Measurements from ENCODE around the gene FGG. TPM values are rescaled to one million over a fixed set of nuclear protein-coding genes. Genes with fewer than 3 reads are reported as not detected.

The FGG gene
- total and polyA plus RNA-seq, 4 donors = 0.87 to 2.0 TPM; not detected in 2

DNA sequence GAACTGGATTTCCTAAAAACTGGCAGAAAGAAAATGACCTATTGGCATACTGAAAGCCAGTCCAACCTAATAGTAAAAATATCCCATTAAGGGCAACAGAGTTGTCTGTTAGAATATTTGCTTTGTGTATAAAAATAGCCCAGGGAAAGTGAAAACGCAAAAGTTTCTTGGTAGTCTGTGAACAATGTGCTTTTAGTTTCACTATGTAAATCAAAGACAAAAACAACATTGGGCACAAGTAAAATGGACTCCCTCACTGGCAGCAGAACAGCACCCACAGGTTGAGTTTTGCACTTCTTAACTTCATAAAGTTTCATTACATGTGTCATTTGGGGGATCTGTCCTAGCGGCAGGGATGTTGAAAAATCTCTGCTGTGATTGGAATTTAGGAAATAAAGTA lies 4.3 kb upstream of the FGG start:
- H3K4me1 ChIP-seq (ENCODE audit: control insufficient read depth in 1 of 2, insufficient read depth in 2 of 2, low read length in 2 of 2) = peaks cover 0 to 1% of the 10 kb centered on the region in 2 donors
- 13 to 19% methylated on average over 2 of the region's 2 CpGs for WGBS, 2 donors
- peaks cover 0 to 3% of the 10 kb centered on the region in 2 donors for H3K27me3 ChIP-seq (ENCODE audit: control insufficient read depth in 1 of 2, insufficient read depth in 2 of 2, low read length in 1 of 2)
- H3K27ac ChIP-seq (ENCODE audit: low read depth in 1 of 2, low read length in 2 of 2) = no peak overlapping the region
- H3K9me3 ChIP-seq (ENCODE audit: control insufficient read depth, low read length) = no peaks in the 10 kb centered on the region
- ATAC-seq (ENCODE audit: low FRiP score) (no peak), DNase-seq (no peak)
- no peak overlapping the region for H3K4me3 ChIP-seq (ENCODE audit: low read length in 2 of 2)
- intact Hi-C loops (cut with DNase I) = no loop called here
- no peaks in the 10 kb centered on the region for H3K36me3 ChIP-seq (ENCODE audit: control insufficient read depth in 1 of 2, insufficient read depth in 2 of 2, low read length in 1 of 2)

DNA sequence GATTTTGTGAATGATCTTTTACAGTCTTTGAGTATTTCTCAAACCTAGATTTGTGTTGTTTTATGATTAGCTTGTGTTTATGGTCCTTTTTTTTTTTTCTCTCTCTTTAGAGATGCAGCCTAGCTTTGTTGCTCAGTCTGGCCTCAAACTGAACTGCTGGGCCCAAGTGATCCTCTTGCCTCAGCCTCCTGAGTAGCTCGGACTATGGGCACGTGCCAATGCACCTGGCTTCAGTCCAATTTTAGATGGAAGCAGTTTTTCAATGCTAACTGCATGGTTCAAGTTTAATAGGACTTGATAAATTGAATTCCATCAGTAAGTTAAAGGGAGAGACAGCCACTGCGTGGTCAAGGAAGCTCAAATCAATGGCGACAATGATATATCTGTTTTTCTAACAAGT lies 3.8 kb upstream of the FGG start:
- 27 to 38% methylated on average over 4 of the region's 4 CpGs for WGBS, 2 donors
- Histone ChIP-seq H3K9me3 (ENCODE audit: control insufficient read depth, low read length) (no peaks in the 10 kb centered on the region), H3K4me1 (ENCODE audit: control insufficient read depth in 1 of 2, insufficient read depth in 2 of 2, low read length in 2 of 2) (peaks cover 0 to 1% of the 10 kb centered on the region in 2 donors), H3K4me3 (ENCODE audit: low read length in 2 of 2) (no peak overlapping the region), H3K27ac (ENCODE audit: low read depth in 1 of 2, low read length in 2 of 2) (no peak overlapping the region), H3K36me3 (ENCODE audit: control insufficient read depth in 1 of 2, insufficient read depth in 2 of 2, low read length in 1 of 2) (no peaks in the 10 kb centered on the region), H3K27me3 (ENCODE audit: control insufficient read depth in 1 of 2, insufficient read depth in 2 of 2, low read length in 1 of 2) (peaks cover 0 to 3% of the 10 kb centered on the region in 2 donors)
- intact Hi-C loops (cut with DNase I) = no loop called here
- ATAC-seq (ENCODE audit: low FRiP score) = no peak
- no peak for DNase-seq

DNA sequence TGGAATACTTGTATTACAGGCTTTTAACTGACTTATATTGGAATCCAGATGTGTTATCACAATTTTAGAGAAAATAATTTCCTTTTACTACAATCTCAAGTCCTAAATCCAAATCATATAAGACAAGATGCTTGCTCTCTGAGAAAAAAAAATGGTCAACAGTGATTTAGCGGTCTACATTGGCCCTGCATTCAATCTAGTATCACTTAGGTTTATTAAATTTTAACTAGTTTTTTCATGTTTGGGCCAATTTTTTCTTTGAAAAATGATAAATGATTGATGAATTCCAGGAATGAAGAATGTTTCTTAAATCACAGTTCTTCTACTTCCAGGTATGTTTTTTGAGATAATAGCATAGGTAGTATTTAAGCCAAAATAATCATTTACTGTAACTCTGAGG lies 2.8 kb upstream of the FGG start:
- intact Hi-C loops (cut with DNase I) = no loop called here
- peaks cover 0 to 1% of the 10 kb centered on the region in 2 donors for H3K4me1 ChIP-seq (ENCODE audit: control insufficient read depth in 1 of 2, insufficient read depth in 2 of 2, low read length in 2 of 2)

DNA sequence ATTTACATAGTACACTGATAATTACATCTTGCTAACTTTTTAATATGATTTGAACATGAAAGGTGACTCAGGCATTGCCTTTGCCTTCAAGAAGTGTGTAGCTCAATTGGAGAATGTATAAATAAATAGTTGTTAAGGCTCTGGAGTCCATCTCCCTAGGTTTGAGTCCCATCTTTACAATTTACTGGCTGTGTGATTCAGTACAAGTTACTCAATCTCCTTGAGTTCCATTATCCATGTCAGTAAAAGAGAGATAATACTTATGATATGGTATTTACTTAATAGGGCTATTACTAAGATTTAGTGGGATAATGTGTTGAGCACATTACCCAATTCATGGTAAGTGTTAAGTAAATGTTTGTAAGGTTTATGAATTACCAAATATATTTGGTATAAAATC lies 1.9 kb upstream of the FGG start:
- no peaks in the 10 kb centered on the region for H3K9me3 ChIP-seq (ENCODE audit: control insufficient read depth, low read length)
- intact Hi-C loops (cut with DNase I) = no loop called here
- peaks cover 0 to 3% of the 10 kb centered on the region in 2 donors for H3K27me3 ChIP-seq (ENCODE audit: control insufficient read depth in 1 of 2, insufficient read depth in 2 of 2, low read length in 1 of 2)
- DNase-seq (no peak), ATAC-seq (ENCODE audit: low FRiP score) (no peak)
- H3K36me3 ChIP-seq (ENCODE audit: control insufficient read depth in 1 of 2, insufficient read depth in 2 of 2, low read length in 1 of 2) = no peaks in the 10 kb centered on the region
- H3K4me1 ChIP-seq (ENCODE audit: control insufficient read depth in 1 of 2, insufficient read depth in 2 of 2, low read length in 2 of 2) = peaks cover 0 to 1% of the 10 kb centered on the region in 2 donors
- no peak overlapping the region for H3K27ac ChIP-seq (ENCODE audit: low read depth in 1 of 2, low read length in 2 of 2)
- no peak overlapping the region for H3K4me3 ChIP-seq (ENCODE audit: low read length in 2 of 2)

More for the DNA sequence above, 2.8 kb upstream of the FGG start:
- H3K4me3 ChIP-seq (ENCODE audit: low read length in 2 of 2) = no peak overlapping the region
- 95 to 100% methylated on average over 1 of the region's 1 CpG for WGBS, 2 donors
- ATAC-seq (ENCODE audit: low FRiP score) (no peak), DNase-seq (no peak)
- peaks cover 0 to 3% of the 10 kb centered on the region in 2 donors for H3K27me3 ChIP-seq (ENCODE audit: control insufficient read depth in 1 of 2, insufficient read depth in 2 of 2, low read length in 1 of 2)
- H3K9me3 ChIP-seq (ENCODE audit: control insufficient read depth, low read length) = no peaks in the 10 kb centered on the region
- no peaks in the 10 kb centered on the region for H3K36me3 ChIP-seq (ENCODE audit: control insufficient read depth in 1 of 2, insufficient read depth in 2 of 2, low read length in 1 of 2)
- no peak overlapping the region for H3K27ac ChIP-seq (ENCODE audit: low read depth in 1 of 2, low read length in 2 of 2)

DNA sequence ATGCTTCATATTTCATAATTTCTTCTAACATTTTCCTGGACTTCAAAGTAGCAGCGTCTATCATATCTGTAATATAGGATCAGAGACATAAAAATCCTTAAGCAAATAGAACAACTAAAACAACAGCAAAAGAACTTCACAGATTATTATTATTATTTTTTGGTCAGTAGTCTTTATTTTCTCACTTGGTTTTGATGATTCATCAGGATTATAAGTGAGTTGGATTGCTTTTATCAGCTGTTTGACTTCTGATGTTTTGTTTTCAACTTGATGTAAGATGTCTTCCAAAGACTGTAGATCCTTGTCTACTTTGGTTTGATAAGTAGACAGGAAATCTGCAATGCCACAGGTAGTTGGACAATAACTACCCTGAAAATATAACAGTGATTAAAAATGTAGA lies 623 bp downstream of the FGG start:
- no peak overlapping the region for H3K27ac ChIP-seq (ENCODE audit: low read depth in 1 of 2, low read length in 2 of 2)
- intact Hi-C loops (cut with DNase I) = no loop called here
- WGBS, 2 donors = 72 to 85% methylated on average over 1 of the region's 1 CpG

DNA sequence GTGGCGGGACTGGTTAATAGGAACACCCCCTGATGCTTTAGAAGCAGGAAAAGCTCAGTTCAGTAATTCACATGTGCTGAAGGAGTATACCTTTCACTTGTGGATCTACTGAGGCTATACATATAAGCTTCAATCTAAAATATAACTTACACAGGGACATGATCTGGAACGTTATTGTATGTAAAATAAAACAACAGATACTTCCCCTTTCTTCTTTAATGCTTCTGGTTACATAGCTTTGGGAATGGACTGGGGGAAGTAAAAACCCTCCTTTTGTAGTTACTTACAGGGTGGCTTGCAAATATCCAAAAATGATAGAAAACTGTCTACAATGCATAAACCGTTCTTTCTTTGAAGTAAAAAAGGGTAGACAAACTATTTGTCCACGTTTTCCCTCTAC lies 1.9 kb downstream of the FGG start:
- intact Hi-C loops (cut with DNase I) = no loop called here
- WGBS, 2 donors = 67 to 68% methylated on average over 4 of the region's 4 CpGs
- DNase-seq (no peak), ATAC-seq (ENCODE audit: low FRiP score) (no peak)
- H3K9me3 ChIP-seq (ENCODE audit: control insufficient read depth, low read length) = no peaks in the 10 kb centered on the region
- no peak overlapping the region for H3K27ac ChIP-seq (ENCODE audit: low read depth in 1 of 2, low read length in 2 of 2)
- peaks cover 0 to 3% of the 10 kb centered on the region in 2 donors for H3K27me3 ChIP-seq (ENCODE audit: control insufficient read depth in 1 of 2, insufficient read depth in 2 of 2, low read length in 1 of 2)
- no peak overlapping the region for H3K4me3 ChIP-seq (ENCODE audit: low read length in 2 of 2)
- peaks cover 0 to 1% of the 10 kb centered on the region in 2 donors for H3K4me1 ChIP-seq (ENCODE audit: control insufficient read depth in 1 of 2, insufficient read depth in 2 of 2, low read length in 2 of 2)
- H3K36me3 ChIP-seq (ENCODE audit: control insufficient read depth in 1 of 2, insufficient read depth in 2 of 2, low read length in 1 of 2) = no peaks in the 10 kb centered on the region

More for the DNA sequence above, 623 bp downstream of the FGG start:
- peaks cover 0 to 1% of the 10 kb centered on the region in 2 donors for H3K4me1 ChIP-seq (ENCODE audit: control insufficient read depth in 1 of 2, insufficient read depth in 2 of 2, low read length in 2 of 2)
- peaks cover 0 to 3% of the 10 kb centered on the region in 2 donors for H3K27me3 ChIP-seq (ENCODE audit: control insufficient read depth in 1 of 2, insufficient read depth in 2 of 2, low read length in 1 of 2)
- no peak overlapping the region for H3K4me3 ChIP-seq (ENCODE audit: low read length in 2 of 2)
- no peaks in the 10 kb centered on the region for H3K9me3 ChIP-seq (ENCODE audit: control insufficient read depth, low read length)
- no peaks in the 10 kb centered on the region for H3K36me3 ChIP-seq (ENCODE audit: control insufficient read depth in 1 of 2, insufficient read depth in 2 of 2, low read length in 1 of 2)
- no peak for ATAC-seq (ENCODE audit: low FRiP score)
- DNase-seq = no peak

DNA sequence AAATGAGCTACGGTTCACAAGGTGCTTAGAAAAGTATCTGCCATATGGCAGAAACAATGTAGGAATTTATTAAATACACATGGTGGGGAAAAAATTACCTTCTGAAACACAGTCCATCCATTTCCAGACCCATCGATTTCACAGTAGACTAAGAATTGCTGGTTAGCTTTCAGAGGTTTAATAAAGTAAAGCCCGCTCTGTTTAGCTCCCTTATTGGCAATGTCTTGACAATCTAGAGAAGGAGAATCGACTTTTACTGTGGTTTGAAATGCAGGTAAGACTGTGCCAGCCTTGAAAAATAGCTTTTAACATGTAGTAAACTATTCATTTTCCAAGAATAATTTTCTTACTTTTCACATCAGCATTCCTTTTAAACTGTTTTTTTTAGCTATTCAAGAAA lies 2.9 kb downstream of the FGG start:
- no peak for DNase-seq
- 42 to 51% methylated on average over 4 of the region's 4 CpGs for WGBS, 2 donors
- intact Hi-C loops (cut with DNase I) = no loop called here
- Histone ChIP-seq H3K4me3 (ENCODE audit: low read length in 2 of 2) (no peak overlapping the region), H3K36me3 (ENCODE audit: control insufficient read depth in 1 of 2, insufficient read depth in 2 of 2, low read length in 1 of 2) (no peaks in the 10 kb centered on the region), H3K27me3 (ENCODE audit: control insufficient read depth in 1 of 2, insufficient read depth in 2 of 2, low read length in 1 of 2) (peaks cover 0 to 3% of the 10 kb centered on the region in 2 donors), H3K4me1 (ENCODE audit: control insufficient read depth in 1 of 2, insufficient read depth in 2 of 2, low read length in 2 of 2) (peaks cover 0 to 1% of the 10 kb centered on the region in 2 donors), H3K27ac (ENCODE audit: low read depth in 1 of 2, low read length in 2 of 2) (no peak overlapping the region), H3K9me3 (ENCODE audit: control insufficient read depth, low read length) (no peaks in the 10 kb centered on the region)
- ATAC-seq (ENCODE audit: low FRiP score) = no peak

DNA sequence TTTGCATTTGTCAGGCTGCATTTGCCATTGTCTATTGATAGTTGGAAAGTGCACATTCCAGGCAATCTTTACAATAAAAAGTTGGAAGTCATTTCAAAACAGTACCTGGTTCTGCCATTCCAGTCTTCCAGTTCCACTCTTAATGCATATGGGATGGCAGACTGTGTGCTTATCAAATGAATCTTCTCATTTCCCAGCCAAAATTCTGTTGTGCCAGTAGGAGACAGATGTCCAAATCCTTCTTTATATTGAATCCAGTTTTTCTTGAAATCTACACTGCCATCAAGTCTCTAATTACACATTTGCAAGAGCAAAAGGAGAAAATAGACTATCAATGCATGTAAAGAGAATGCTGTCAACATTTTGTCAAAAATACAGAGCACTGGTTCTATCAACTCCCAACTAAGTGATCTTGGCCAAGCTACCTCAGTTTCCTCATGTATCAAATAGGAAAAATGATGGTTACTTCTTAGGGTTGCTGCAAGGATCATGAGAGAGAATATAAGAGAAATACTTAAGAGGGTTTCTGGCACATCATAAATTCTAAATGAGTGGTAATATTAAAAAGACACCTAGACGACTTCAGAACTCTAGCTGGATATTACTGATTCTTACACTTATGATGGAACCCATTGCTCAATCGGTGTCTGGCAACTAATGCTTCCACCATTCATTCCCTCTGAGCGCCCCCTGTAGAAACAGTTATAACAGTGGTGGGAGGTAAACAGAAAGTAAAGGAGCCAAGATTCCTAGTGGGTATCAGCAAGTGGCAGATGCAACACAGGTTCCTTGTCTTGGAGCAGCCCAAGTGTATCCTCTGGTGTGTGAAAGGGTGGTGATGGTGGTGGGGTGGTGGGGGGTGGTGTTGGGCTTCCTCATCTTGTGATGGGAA lies 3.8 kb downstream of the FGG start:
- no peaks in the 10 kb centered on the region for H3K9me3 ChIP-seq (ENCODE audit: control insufficient read depth, low read length)
- no peak for ATAC-seq (ENCODE audit: low FRiP score)
- DNase-seq = no peak
- WGBS, 2 donors = 78 to 88% methylated on average over 3 of the region's 3 CpGs
- peaks cover 0 to 1% of the 10 kb centered on the region in 2 donors for H3K4me1 ChIP-seq (ENCODE audit: control insufficient read depth in 1 of 2, insufficient read depth in 2 of 2, low read length in 2 of 2)
- no peak overlapping the region for H3K4me3 ChIP-seq (ENCODE audit: low read length in 2 of 2)
- H3K27ac ChIP-seq (ENCODE audit: low read depth in 1 of 2, low read length in 2 of 2) = no peak overlapping the region
- H3K27me3 ChIP-seq (ENCODE audit: control insufficient read depth in 1 of 2, insufficient read depth in 2 of 2, low read length in 1 of 2) = peaks cover 0 to 3% of the 10 kb centered on the region in 2 donors
- intact Hi-C loops (cut with DNase I) = no loop called here
- H3K36me3 ChIP-seq (ENCODE audit: control insufficient read depth in 1 of 2, insufficient read depth in 2 of 2, low read length in 1 of 2) = no peaks in the 10 kb centered on the region

Data from aorta (tissue), 5 donors.